HG03108 (cell line): Measurements from ENCODE around the gene NUMB.
A peak's percentile ranks its signal among the peaks of the same experiment; 100 is the strongest.

Experiments used
- ATAC-seq: cut with Tn5 transposase; IDR thresholded peaks from one replicate; pipeline ENCODE4 v1.9.1; 2021; ENCODE audit warnings: moderate library complexity; ENCODE audit not compliant: unreplicated experiment

The NUMB gene

DNA sequence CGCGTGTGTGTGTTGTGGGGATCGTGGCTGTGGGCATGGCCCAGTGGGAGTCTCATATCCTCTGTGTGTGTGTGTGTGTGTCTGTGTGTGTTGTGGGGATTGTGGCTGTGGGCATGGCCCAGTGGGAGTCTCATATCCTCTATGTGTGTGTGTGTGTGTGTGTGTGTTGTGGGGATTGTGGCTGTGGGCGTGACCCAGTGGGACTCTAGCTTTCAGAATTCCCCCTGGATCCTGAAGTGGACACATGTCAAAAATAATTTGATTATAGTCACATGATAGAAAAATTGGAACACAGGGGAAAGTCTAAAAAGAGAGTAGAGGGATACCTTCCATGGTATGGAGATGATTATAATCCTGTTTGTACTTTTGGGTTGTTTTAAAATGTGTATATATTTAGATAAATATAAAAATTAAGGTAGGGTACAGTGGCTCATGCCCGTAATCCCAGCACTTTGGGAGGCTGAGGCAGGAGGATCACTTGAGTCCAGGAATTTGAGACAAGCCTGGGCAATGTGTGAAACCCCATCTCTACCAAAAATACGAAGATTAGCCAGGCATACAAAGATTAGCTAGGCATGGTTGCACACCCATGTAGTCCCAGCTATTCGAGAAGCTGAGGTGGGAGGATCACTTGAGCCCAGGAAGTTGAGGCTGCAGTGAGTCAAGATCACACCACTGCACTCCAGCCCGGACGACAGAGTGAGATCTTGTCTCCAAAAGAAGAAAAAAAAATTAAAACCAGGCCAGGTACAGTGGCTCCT lies 210.1 kb downstream of the NUMB start:
- ATAC-seq: peak; percentile 38

DNA sequence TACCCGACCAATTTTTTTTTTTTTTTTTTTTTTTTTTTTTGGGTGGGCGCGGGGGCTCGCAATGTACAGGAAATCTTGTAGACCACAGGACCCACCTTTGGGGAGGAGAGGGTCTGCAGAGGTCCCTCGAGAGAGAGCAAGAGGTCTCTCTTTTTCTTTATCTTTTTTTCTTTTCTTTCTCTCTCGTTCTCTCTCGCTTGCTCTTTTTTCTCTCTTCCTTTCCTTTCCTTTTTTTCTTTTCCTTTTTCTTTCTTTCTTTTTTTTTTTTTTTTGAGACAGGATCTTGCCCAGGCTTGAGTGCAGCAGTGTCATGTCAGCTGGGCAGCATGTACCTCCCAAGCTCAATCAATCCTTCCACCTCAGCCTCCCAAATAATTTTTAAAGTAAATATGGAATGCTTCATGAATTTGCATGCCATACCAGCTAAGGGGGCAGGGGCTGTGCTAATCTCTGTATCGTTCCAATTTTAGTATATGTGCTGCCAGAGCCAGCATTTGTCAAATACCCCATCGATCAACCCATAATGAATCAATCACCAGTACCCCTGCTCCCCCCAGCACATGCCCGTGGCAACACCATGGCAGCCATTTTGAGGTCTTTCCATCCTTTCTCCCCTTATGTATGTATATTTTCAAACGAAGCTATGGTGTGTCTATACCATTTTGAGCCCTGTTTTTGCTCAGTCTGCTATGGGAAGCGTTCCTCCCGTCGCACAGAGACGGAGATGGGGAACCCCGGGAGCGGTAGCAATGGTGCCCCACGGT lies 211.8 kb downstream of the NUMB start:
- ATAC-seq: no peak

DNA sequence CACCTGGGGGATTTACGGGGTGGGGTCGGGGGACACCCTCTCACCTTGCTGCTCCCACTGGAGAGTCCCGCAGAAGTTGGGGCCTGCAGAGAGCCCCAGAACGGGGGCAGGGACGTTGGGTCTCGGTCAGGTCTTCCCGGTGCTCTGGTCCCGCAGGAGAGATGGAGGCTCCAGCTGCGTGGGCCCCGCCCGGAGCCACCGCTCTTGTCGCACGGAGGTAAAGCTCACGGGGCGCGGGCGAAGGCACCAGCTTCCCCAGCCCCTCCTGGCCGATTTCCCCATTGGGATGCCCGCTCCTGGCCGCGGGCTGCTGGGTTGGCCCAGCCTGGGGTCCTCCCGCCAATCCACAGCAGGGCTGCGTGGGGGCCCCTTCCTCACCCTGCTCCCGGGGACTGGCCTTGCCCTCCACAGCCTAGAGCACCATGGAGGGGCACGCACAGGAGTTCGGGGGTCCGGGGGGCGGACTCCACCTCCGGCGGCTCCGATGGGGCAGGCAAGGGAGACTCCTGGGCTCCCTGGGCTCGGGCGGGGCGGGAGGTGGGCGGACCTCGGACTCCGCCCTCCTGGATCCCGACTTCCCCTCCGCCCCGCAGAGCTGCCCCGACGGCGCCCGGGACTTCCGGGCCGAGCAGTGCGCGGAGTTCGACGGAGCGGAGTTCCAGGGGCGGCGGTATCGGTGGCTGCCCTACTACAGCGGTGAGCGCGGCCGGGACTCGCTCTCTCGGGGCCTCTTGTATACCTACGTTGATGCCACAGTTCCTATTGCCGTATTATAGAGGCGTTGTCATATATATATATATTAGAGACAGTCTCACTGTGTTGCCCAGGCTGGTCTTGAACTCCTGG lies 212.6 kb downstream of the NUMB start:
- ATAC-seq: peak; percentile 58

DNA sequence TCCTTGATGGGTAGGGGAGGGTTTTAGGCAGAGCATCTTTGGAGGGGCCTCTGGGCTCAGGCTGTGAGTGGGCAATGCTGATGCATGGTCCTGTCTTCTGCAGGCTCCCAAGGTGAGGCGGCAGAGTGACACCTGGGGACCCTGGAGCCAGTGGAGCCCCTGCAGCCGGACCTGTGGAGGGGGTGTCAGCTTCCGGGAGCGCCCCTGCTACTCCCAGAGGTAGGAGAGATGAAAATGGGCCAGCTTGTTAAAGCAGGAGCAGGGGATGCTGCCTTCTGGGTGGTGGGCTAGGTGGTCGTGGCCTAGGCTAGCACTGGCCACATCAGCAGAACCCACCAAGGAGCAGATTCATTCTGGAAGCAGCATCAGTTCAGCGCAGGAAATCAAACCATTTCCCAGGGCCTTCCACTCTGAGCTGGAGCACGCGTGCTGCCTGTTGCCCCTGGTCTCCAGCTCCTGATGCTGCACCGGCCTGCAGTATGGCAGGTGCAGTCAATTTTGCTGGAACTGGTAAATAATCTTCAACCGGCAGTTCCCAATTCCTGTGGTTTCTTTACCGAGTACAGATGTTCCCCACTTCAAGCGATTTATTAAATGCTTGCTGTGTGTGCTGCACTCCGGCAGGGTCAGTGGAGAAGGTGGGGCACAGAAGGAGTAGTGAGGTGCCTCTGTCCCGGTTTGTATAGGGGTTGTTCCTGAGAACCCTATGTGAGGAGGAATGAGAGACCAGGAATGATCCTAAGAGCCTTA lies 213.6 kb downstream of the NUMB start:
- no peak for ATAC-seq

DNA sequence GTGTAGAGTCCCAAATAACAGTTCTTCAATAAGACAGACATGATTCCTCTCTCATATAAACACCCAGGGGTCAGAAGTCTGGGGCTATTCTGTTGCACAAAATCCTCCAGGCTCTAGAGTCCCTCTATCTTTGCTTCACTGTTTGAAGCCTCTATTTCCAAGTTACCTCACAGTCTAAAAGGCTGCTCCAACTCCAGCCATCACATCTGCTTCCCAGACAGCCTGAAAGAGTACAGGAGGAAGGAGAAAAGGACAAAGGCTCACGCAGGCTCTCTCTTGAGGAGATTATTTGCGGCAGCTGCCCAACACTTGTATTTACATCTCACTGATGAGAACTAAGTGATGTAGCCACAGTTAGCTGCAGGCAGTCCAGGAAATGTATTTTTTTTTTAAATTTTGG lies 214.6 kb downstream of the NUMB start:
- no peak for ATAC-seq

DNA sequence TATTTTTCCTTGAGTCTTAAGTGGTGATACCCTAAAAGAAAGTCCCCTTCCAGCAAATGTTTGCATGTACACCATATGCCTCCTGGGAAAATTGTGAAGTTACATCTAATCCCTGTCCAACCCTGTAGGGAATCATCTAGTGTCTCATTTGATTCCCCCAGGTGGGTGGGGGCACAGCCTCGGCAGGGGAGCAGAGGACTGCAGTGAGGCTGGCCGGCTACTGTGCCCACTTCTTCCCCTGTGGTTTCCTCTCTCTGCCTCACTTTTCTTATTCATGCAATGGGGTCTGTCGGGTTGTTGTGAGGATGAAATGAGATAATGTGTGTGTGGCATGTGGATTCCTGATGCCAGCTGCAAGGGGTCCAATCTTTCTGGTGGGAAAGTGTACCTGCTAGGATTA lies 215.0 kb downstream of the NUMB start:
- ATAC-seq: no peak

DNA sequence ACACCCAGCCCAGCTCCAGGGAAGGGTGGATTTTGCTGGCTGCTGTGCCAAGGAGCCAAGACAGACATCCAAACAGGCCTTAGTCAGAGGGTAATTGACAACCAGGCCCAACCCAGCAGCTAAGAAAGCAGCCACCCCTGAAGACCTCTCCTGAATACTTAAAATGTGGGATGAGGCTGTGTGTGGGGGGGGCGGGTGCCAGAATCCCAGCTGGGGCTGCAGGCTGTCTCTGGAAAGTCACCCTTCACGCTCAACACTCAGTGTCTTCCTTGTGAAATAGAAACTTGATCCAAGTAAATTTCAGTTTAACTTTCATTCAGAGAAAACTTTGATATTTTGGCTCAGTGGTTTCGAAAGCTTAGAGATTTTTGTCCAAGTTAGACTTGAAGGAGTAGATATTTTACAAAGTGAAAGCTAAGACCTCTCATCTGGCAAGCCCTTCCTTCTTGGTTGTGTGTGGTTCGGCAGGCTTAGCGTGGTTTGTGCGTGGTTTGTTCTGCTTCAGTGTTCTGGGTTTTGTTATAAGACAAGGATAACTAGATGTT lies 215.9 kb downstream of the NUMB start:
- no peak for ATAC-seq

DNA sequence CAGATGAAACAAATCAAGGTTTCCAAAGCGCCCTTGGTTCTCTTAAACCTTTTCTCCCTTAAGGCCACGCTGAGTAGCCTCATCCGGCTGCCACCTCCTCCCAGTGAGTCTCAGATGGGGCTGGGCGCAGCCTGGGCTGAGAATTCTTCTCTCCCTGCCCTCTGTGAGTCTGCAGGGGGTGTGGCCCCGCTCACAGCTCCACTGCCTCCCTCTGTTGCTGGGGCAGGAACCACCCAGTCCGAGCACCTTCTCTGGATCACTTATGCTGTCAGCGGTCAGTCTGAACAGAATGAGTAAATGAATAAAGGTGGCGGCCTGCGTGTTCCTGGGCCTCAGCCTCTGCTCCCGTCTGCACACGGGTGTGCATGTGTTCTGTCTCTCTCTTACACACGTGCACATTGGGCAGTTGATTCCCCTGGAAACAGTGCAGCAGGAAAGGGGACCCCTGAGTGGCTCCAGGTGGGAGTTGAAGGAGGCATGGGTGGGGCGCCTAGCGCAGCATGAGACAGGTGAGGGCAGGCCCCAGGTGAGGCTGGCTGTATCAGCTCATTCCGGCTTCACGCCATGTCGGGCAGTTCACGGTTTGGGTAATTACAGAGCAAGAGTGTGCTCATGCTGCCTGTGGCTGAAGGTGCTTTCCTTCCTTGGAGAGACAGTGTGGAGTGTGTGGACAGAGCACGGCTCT lies 216.7 kb downstream of the NUMB start:
- no peak for ATAC-seq

DNA sequence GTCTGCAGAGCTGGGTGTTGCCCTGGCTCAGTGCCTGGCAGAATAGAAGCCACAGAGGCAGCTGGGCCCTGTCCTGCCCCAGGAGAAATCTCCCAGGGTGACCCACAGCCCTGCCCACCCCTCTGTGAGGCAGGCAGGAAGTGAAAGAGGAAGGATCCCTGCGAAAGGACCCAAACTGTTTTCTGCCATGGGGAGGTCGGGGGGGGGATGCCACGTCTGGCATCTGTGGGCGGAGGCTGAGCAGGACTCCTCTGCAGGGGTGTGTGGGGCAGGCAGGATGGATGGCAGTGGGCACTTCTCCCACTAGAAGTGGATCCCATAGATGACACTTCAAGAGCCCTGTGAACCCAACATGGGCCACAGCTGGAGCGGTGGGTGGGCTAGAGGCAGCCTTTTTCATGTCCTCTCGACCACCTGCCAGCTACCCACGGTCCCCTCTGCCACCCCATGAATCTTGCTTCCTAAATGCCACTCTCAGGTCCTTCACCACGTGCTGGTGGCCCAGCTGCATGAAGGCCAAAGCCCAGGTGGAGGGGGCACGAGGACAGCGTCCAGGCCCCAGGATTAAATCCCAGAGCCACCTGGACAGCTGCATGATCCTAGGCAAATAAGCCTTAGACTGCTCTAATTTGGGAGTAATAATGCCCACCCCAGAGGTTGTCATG lies 217.4 kb downstream of the NUMB start:
- no peak for ATAC-seq

DNA sequence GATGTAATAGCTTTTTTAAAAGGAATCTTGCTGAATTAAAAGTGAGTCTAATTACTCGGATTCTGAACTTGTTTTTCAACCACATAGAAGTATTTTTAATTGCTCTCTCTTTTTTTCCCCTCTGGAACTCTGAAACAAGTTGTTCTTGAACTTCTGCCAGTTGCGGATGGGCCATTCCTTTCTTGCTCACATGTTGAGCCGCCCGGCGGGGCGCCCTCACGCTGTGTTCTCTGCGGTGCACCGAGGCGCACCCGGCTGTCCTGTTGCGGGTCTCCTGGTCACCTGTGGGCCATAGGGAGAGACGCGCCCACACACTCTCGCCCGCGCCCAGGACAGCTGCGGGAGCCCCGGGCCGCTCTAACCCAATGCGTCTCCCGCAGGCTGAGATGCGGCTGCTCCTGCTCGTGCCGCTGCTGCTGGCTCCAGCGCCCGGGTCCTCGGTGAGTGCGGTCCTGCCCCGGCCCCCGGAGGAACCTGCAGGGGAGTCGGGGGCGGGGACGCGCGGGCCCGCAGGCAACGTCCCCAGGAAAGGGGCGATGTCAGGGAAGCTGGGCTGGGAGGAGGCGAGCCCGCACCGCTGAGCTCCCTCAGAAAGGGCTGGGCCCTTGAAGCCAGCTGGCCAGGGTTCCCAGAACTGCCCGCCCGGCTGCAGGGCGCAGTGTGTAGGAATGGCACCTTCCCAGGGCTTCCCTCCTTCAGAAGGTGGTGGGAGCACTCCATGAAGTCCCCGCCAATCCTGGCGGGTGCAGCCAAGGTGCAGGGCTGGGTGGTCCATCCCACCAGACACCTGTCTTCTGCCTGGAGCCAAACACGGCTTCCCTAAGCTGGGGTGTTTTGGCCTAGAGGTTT lies 218.7 kb downstream of the NUMB start:
- no peak for ATAC-seq

DNA sequence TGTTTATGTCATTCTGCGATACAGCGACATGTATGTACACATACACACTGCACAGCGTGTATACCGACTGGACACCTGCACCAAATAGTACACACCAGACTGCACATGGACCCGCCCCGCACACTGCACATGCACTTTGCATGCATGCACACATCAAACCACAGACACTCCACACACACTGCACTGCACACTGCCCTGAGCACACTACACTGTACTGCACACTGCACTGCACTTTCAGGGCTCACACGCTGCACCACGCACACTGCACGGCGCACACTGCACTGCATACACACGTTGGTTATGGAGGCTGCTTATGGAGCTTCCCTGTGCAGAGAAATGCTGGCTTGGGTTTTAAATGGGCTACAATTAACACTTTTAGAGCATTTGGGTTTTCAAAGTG lies 219.4 kb downstream of the NUMB start:
- ATAC-seq: no peak

DNA sequence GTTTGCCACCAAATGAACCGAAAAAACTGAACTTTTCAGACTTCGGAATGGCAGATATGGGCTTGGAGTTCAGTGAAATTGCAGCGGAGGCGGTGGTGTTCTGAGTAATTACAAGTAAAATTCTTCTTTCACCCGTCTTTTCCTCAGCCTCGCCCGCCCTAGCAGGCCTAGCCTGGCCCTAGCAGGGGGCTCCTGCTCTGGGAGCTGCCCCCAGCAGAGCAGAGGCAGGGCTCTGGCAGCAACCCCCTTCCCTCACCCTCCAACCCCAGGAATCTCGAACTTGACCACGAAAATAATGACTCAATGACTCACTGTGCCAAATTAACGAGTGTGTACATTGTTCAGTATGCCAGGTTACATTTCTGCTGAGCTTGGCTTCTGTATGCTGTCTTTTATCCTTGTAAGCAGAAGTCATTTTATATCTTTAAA lies 219.9 kb downstream of the NUMB start:
- no peak for ATAC-seq

DNA sequence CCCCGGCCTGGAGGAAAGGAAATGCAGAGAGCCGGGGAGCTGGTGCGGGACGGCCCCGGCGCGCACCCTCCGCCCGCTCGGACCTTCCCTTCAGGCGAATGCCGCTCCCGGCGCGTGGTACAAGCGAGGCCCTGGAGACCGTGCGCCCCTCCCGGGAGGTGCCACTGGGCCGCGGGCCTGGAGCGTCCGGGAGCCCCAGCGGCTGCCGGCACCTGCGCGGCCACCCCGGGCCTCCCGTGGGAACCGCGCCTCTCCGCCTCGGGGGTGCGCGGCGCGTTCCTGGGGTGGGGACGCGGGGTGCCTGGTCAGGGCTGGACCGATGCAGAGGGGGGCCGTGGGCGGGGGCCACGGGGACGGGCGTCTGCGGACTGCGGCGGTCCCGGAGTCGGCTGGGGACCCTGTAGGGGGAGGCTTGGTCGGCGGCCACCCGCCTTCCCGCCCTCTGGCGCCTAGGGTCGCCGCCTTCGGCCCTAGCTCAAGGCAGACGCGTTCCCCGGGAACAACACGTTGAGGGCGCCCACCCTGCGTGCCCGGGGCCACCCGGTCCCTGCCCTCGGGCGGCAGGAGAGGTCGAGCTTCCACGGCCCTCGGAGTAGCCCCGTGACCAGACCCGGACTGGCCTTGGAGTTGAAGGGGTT lies 220.4 kb downstream of the NUMB start:
- ATAC-seq: no peak

DNA sequence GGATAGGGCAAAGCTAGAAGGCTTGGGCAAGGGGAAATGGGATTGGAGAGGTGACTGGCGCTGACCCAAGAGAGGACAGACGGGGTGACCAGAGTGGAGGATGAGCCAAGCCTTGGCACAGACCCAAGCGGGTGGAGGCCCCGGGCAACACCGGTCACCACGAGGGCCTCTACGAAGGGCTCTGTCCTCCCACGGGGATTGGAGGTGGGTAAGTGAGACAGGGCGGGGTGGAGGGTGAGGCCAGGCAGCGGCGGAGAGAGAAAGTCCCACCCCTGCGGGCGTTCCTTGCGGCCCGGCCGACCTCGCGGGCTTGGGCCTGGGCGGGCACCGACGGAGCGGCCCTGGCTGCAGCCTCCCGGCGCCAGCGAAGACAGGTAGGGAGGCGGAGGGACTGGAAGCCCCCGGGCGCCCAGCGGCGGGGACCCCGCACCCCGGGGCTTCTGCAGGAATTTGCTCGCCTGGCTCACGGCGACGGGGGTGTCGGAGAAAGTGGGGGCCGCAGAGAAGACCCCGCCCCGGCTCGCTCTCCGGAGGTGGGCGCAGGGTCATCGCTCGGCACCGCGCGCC lies 221.0 kb downstream of the NUMB start, which contains the start of gene PAPLN:
Gene PAPLN (plus strand): TSS at position 288 of the 567 bp plus-strand sequence. CDS start 2,273 bp downstream, outside the sequence.
- ATAC-seq: no peak

DNA sequence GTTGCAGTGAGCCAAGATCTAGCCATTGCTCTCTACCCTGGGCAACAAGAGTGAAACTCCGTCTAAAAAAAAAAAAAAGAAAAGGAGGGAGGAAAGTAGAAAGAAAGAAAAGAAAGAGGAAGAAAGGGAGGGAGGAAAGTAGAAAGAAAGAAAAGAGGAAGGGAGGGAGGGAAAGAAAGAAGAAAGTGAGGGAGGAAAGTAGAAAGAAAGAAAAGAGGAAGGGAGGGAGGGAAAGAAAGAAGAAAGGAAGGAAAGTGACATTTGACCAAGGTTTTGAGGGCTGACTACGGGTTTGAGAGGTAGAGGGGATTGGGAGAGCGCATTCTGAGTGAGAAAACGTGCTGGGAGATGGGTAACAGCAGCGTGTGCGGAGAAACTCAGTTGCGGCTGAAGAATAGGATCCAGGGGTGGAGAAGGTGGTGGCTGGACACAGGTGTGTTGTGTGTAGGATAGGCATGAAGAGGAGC lies 221.6 kb downstream of the NUMB start:
- ATAC-seq: no peak

DNA sequence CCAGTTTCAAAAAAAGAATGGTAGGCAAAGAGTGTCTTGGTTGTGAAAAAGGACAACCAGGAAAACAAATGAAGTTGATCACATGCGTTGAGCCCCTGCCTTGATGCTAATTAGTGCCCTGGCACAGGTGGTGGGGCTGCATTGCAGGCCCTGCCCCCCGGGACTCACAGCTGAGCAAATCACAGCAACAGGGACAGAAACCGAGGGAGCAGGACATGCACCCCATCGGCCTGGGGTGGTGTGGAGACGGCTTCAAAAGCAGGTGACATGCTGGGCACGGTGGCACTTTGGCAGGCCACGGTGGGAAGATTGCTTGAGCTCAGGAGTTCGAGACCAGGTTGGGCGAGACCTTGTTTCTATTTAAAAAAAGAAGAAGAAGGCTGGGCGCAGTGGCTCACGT lies 222.2 kb downstream of the NUMB start:
- no peak for ATAC-seq

DNA sequence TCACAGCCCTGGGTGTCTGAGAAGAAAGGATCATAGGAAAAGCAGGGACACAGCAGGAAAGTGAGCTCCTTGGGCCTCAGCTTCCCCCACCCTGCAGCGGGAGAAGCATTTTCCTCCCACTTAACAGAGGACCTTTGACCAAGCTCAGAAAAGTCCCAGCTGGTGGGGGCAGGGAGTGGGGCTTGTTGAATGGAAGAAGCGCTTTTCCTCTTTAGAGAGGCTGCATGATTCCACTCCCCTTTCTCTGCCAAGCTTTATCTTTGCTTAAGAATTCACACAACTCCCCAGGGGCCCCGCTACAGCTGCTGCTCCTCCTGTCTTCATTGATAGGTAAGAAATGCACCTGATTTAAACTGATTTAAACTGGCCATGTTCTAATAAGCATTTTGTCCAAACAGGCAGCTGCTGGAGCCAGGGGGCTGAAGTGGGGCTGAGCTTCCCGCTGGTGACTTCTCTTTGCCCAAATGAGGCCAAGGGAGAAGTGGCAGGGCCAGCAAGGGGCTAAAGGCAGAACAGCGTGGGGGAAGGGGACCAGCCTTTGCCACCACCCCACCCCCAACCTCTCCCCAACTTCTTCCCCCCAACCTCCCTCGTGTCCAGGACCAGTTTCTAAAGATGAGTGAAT lies 222.7 kb downstream of the NUMB start:
- ATAC-seq: no peak
